Body of pancreas (tissue), 4 donors: ENCODE data around the gene PRKAR1A. TPM values are rescaled to one million over a fixed set of nuclear protein-coding genes. Genes with fewer than 3 reads are reported as not detected.
A peak's percentile ranks its signal among the peaks of the same experiment; 100 is the strongest.

Source experiments
- ATAC-seq: fragments of 150-250 bp; one replicate; pipeline ENCODE4 v1.9.1; 2016
- DNase-seq, 4 donors: peaks; one replicate each; pipeline ENCODE4 v3.0.0-alpha.2; 2019
- H3K27ac ChIP-seq, 4 donors: fragments of 200-600 bp; sonication (generic); 1 replicate in 3 of 4; 2 replicates in 1 of 4; pipeline versions ENCODE4 v1.5.1 to v1.6.1; 2016 to 2019; ENCODE audit warnings: mild to moderate bottlenecking in 1 of 4, mixed read lengths in 1 of 4, moderate library complexity in 1 of 4
- H3K27me3 ChIP-seq, 2 donors: fragments of 200-600 bp; sonication (generic); one replicate each; pipeline ENCODE4 v1.6.0; 2016; ENCODE audit warnings: mild to moderate bottlenecking in 1 of 2
- H3K36me3 ChIP-seq, 2 donors: fragments of 200-600 bp; sonication (generic); replicated peaks in 1 of 2; 2 replicates each; pipeline ENCODE4 v1.5.1; 2016; ENCODE audit warnings: low read depth in 2 of 2; ENCODE audit not compliant: insufficient read depth in 1 of 2
- H3K4me1 ChIP-seq: fragments of 200-600 bp; sonication (generic); one replicate; pipeline ENCODE4 v1.6.0; 2016
- H3K4me3 ChIP-seq, 2 donors: fragments of 200-600 bp; sonication (generic); 1 replicate in 1 of 2; 2 replicates in 1 of 2; pipeline ENCODE4 v1.5.1; 2016 to 2019
- H3K9me3 ChIP-seq, 3 donors: fragments of 200-600 bp; sonication (generic); 1 replicate in 2 of 3; 2 replicates in 1 of 3; pipeline ENCODE4 v1.5.1; 2016
- CTCF ChIP-seq, 7 experiments: fragments of 450-650 bp in 4 of 7; fragments of 200-600 bp in 3 of 7; sonication (generic) in 3 of 7; IDR thresholded peaks; one replicate each; pipeline ENCODE4 v1.5.1; 2016 to 2019; ENCODE audit warnings: antibody characterized with exemption in 7 of 7
- POLR2A ChIP-seq, 3 donors: fragments of 450-650 bp; IDR thresholded peaks; one replicate each; pipeline ENCODE4 v1.6.1; 2016; ENCODE audit warnings: antibody characterized with exemption in 3 of 3, mild to moderate bottlenecking in 2 of 3
- WGBS, 2 donors: methylation state at CpG; one replicate each; pipeline ENCODE4 v1.1.5; 2017; 5-methylcytosine and 5-hydroxymethylcytosine counted together
- intact Hi-C: fragments of 100-400 bp; cut with DNase I; formaldehyde crosslinking; loops from one replicate; pipeline ENCODE4 v1.15.1; 2023
- total RNA-seq, 2 donors: library from RNA; depleted of rRNA; stranded (reverse); fragments of >200 nt; gene quantifications; one replicate each; pipeline ENCODE4 v1.1.0, GENCODE V29; 2016

Gene PRKAR1A
- total RNA-seq, 2 donors from 2014 or later, result 71.2 to 80.7 TPM

- ATAC-seq, result peak; percentile 58
- Histone ChIP-seq H3K27me3 (no peaks in the 10 kb centered on the region), H3K36me3 (no peaks in the 10 kb centered on the region), H3K4me3 (no peak overlapping the region), H3K9me3 (no peaks in the 10 kb centered on the region), H3K27ac (no peak overlapping the region), H3K4me1 (no peaks in the 10 kb centered on the region)
- 69 to 78% methylated on average over 7 to 8 of the region's 8 CpGs for WGBS, 2 donors
- TF ChIP-seq POLR2A (IDR thresholded peaks at IDR 0.05) (no peak), CTCF (IDR thresholded peaks at IDR 0.05) (no peak)
- peak in 2 of 4 donors; percentile 15 to 49 for DNase-seq
- intact Hi-C loops, result no loop called here
These were observed 64.7 kb downstream of the PRKAR1A start for GRCh38 chr17:68576811-68577496.

GRCh38 chr17:68577497-68577821 lies 65.2 kb downstream of the PRKAR1A start:
- Histone ChIP-seq H3K27ac (no peak overlapping the region), H3K4me1 (no peaks in the 10 kb centered on the region), H3K9me3 (no peaks in the 10 kb centered on the region), H3K27me3 (no peaks in the 10 kb centered on the region), H3K4me3 (no peak overlapping the region), H3K36me3 (no peaks in the 10 kb centered on the region)
- intact Hi-C loops, result no loop called here
- WGBS, 2 donors, result 81 to 84% methylated on average over 3 of the region's 3 CpGs
- TF ChIP-seq POLR2A (IDR thresholded peaks at IDR 0.05) (no peak), CTCF (IDR thresholded peaks at IDR 0.05) (no peak)
- ATAC-seq (no peak), DNase-seq (no peak)

- 82 to 88% methylated on average over 3 of the region's 3 CpGs for WGBS, 2 donors
- intact Hi-C loops, result no loop called here
- Histone ChIP-seq H3K27ac (no peak overlapping the region), H3K36me3 (no peaks in the 10 kb centered on the region), H3K4me3 (no peak overlapping the region), H3K9me3 (no peaks in the 10 kb centered on the region), H3K4me1 (no peaks in the 10 kb centered on the region), H3K27me3 (no peaks in the 10 kb centered on the region)
- TF ChIP-seq CTCF (IDR thresholded peaks at IDR 0.05), result no peak
- TF ChIP-seq POLR2A (IDR thresholded peaks at IDR 0.05), result no peak
- ATAC-seq (no peak), DNase-seq (no peak)
These were observed 66.0 kb downstream of the PRKAR1A start for GRCh38 chr17:68578236-68578635.

GRCh38 chr17:68579194-68579927 lies 67.1 kb downstream of the PRKAR1A start:
- H3K27ac ChIP-seq, result peak overlapping the region in 1 of 4 donors; percentile 49
- TF ChIP-seq POLR2A (IDR thresholded peaks at IDR 0.05) (no peak), CTCF (IDR thresholded peaks at IDR 0.05) (no peak)
- no peaks in the 10 kb centered on the region for H3K27me3 ChIP-seq
- no peak for DNase-seq
- intact Hi-C loops, result no loop called here
- H3K4me3 ChIP-seq, result no peak overlapping the region
- no peaks in the 10 kb centered on the region for H3K36me3 ChIP-seq
- 81 to 86% methylated on average over 8 of the region's 8 CpGs for WGBS, 2 donors
- ATAC-seq, result no peak
- H3K4me1 ChIP-seq, result no peaks in the 10 kb centered on the region
- H3K9me3 ChIP-seq, result no peaks in the 10 kb centered on the region
